GM12892 (cell line): Measurements from ENCODE around the gene MIOX.

ENCODE experiments used
- POLR2A ChIP-seq: IDR thresholded peaks from 2 replicates; pipeline ENCODE4 v1.6.1; 2011; ENCODE audit warnings: low read depth, low read length, control low read depth
- POLR2AphosphoS5 ChIP-seq: IDR thresholded peaks from 2 replicates; pipeline ENCODE4 v1.6.1; 2011; ENCODE audit warnings: low read depth, low read length, control low read depth
- TAF1 ChIP-seq: IDR thresholded peaks from 2 replicates; pipeline ENCODE4 v1.6.1; 2011; ENCODE audit warnings: low read depth, mild to moderate bottlenecking, control low read depth, low read length, borderline replicate concordance

DNA sequence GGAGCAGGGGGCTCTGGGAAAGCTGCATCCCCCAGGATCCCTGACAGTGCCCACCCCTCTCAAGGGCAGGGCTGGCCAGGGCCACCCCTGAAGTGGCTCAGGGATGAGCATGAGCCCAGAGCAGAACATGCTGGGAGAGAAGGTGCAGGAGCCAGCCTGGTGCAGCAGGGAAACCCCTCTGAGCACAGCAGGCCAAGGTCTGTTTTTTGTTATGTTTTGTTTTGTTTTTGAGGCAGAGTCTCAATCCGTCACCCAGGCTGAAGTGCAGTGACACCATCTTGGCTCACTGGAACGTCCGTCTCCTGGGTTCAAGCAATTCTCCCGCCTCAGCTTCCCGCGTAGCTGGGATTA, 11.0 kb upstream of the MIOX start:
- TF ChIP-seq POLR2A (no peak), POLR2AphosphoS5 (no peak), TAF1 (no peak)
